Activated CD4-positive, alpha-beta T cell treated with anti-CD3 and anti-CD28 coated beads for 36 hours (primary cell): Measurements from ENCODE around the gene RGS11. TPM values are rescaled to one million over a fixed set of nuclear protein-coding genes. Genes with fewer than 3 reads are reported as not detected.

Experiments used
- ATAC-seq: fragments of 200-7000 bp; cut with Tn5 transposase; one replicate; pipeline ENCODE4 v1.10.0; 2021; ENCODE audit warnings: mild to moderate bottlenecking, moderate library complexity
- CTCF ChIA-PET: fragments of 350-600 bp; sonication (Branson Sonifier 250); formaldehyde crosslinking; loops from one replicate; lab custom pipeline; 2021; ENCODE audit warnings: antibody characterized with exemption; lab: Charles Lee
- POLR2A ChIA-PET: fragments of 350-600 bp; sonication (Branson Sonifier 250); formaldehyde crosslinking; loops from one replicate; lab custom pipeline; 2021; ENCODE audit warnings: antibody characterized with exemption, inconsistent platforms; lab: Charles Lee
- DNase-seq: peaks from one replicate; pipeline ENCODE4 v3.0.0-alpha.2; 2020
- H3K27ac Mint-ChIP-seq: one replicate; pipeline ENCODE4 v1.8.0; 2021; ENCODE audit warnings: mixed read lengths
- H3K27me3 Mint-ChIP-seq: one replicate; pipeline ENCODE4 v1.8.0; 2021; ENCODE audit warnings: mixed read lengths
- H3K36me3 Mint-ChIP-seq: one replicate; pipeline ENCODE4 v1.8.0; 2021; ENCODE audit warnings: low read depth, mixed read lengths
- H3K4me1 Mint-ChIP-seq: one replicate; pipeline ENCODE4 v1.8.0; 2021; ENCODE audit warnings: mixed read lengths
- H3K4me3 Mint-ChIP-seq: one replicate; pipeline ENCODE4 v1.8.0; 2021; ENCODE audit warnings: mild to moderate bottlenecking, moderate library complexity, mixed read lengths
- H3K9me3 Mint-ChIP-seq: one replicate; pipeline ENCODE4 v1.8.0; 2021; ENCODE audit warnings: low read depth, mixed read lengths
- intact Hi-C, 2 experiments: fragments of 100-400 bp; cut with DNase I in 1 of 2; cut with micrococcal nuclease in 1 of 2; formaldehyde crosslinking; loops; one replicate each; pipeline versions ENCODE4 v1.14.2 to v1.15.1; 2022 to 2024; cut with DNase I, micrococcal nuclease
- total RNA-seq, 2 experiments: library from RNA; stranded (reverse); gene quantifications; one replicate each; pipeline ENCODE4 v1.2.3, GENCODE V29; 2021

RGS11 gene
- total RNA-seq, 2 experiments from 2014 or later, result 0.11 to 0.12 TPM

GRCh38 chr16:254461-254860 is 21.3 kb downstream of the RGS11 start:
- no peak for DNase-seq
- intact Hi-C loops, result no loop called here
- ChIA-PET CTCF (interaction anchor here (1.6 to 2.9 kb wide), 2 partner anchors 19 to 108 kb away, joined by 4 to 16 read pairs; partner anchors contain the start of gene FAM234A), POLR2A (interaction anchor here (0.7 to 1.9 kb wide), 2 partner anchors 19 to 27 kb away, joined by 3 to 13 read pairs; partner anchors contain the start of gene FAM234A)
- Mint-ChIP-seq H3K4me3 (peak overlapping the region; percentile 15), H3K9me3 (no peaks in the 10 kb centered on the region), H3K36me3 (peaks cover 8% of the 10 kb centered on the region), H3K27ac (no peak overlapping the region), H3K4me1 (peaks cover 36% of the 10 kb centered on the region), H3K27me3 (no peaks in the 10 kb centered on the region)
- no peak for ATAC-seq

GRCh38 chr16:253833-254232 is 21.9 kb downstream of the RGS11 start:
- H3K9me3 Mint-ChIP-seq, result no peaks in the 10 kb centered on the region
- peaks cover 34% of the 10 kb centered on the region for H3K4me1 Mint-ChIP-seq
- ATAC-seq, result peak; percentile 70
- peaks cover 8% of the 10 kb centered on the region for H3K36me3 Mint-ChIP-seq
- POLR2A ChIA-PET, result interaction anchor here (1.9 kb wide), 1 partner anchor 19 kb away, joined by 13 read pairs; the partner anchor contains the start of gene FAM234A
- DNase-seq, result peak; percentile 47
- no peaks in the 10 kb centered on the region for H3K27me3 Mint-ChIP-seq
- intact Hi-C loops, result no loop called here
- H3K27ac Mint-ChIP-seq, result peak overlapping the region; percentile 47
- H3K4me3 Mint-ChIP-seq, result peak overlapping the region; percentile 28
- CTCF ChIA-PET, result interaction anchor here (1.6 to 2.9 kb wide), 2 partner anchors 19 to 108 kb away, joined by 4 to 16 read pairs; partner anchors contain the start of gene FAM234A

DNA sequence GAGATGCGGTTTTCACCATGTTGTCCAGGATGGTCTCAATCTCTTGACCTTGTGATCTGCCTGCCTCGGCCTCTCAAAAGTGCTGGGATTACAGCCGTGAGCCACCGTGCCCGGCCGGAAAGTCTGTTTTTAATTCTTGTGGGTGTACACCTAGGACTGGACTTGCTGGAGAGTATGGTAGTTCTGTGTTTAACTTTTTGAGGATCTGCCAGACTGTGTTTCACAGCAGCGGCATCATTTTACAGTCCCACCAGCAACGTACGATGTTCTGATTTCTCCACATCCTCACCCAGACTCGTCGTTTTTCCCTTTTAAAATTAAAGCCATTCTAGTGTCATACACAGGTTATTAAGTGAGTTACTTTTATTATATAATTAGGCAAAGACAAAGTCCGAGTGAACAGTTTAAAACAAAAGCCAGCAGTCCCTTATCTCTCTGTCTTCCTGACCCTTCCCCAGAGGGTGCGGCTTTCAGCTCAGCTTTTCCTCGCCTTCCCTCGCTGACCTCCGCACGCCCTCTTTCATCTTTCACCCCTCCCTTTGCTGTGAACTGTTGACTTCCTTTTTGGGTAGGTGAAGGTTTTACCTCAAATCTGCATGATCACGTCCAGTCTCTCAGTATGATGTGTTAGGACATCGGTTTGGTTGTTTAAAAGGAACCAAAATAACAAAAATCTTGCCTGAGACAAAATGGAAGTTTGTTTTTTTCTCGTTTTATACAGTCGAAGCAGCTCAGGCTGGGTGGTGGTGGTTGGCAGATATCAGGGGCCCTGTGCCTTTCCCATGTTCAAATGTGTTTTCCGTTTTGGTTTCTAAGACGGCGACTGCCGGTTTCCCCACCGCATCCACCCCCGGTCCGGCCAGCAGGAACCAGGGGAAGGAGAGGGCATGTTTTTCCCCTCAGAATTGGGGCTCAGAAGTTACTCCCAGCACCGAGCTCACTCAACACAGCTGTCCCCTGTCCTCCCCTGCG is 23.1 kb downstream of the RGS11 start:
- POLR2A ChIA-PET, result interaction anchor here (1.9 kb wide), 1 partner anchor 17 kb away, joined by 13 read pairs; the partner anchor contains the start of gene FAM234A

GRCh38 chr16:249431-249830 is 26.3 kb downstream of the RGS11 start:
- Mint-ChIP-seq H3K27ac (no peak overlapping the region), H3K4me3 (no peak overlapping the region), H3K36me3 (peaks cover 2% of the 10 kb centered on the region), H3K9me3 (no peaks in the 10 kb centered on the region), H3K4me1 (peaks cover 26% of the 10 kb centered on the region), H3K27me3 (no peaks in the 10 kb centered on the region)
- DNase-seq, result no peak
- ATAC-seq, result no peak
- ChIA-PET POLR2A (no interaction called here), CTCF (no interaction called here)
- intact Hi-C loops, result no loop called here

More for the DNA sequence above, 23.1 kb downstream of the RGS11 start:
- Mint-ChIP-seq H3K36me3 (peaks cover 8% of the 10 kb centered on the region), H3K27me3 (no peaks in the 10 kb centered on the region), H3K4me1 (peaks cover 34% of the 10 kb centered on the region), H3K27ac (peak overlapping the region; percentile 85), H3K4me3 (peak overlapping the region; percentile 56), H3K9me3 (no peaks in the 10 kb centered on the region)
- CTCF ChIA-PET, result interaction anchor here (0.7 to 2.9 kb wide), 5 partner anchors 17 to 1041 kb away, joined by 3 to 16 read pairs (median 3); partner anchors contain the start of gene FAM234A
- ATAC-seq, result peak; percentile 84
- DNase-seq, result peak; percentile 68
- intact Hi-C loops, result loop anchor here in 1 of 2 experiments (1.0 kb wide), 1 partner anchor 23 kb away; the partner anchor contains the start of gene LUC7L

- intact Hi-C loops, result no loop called here
- DNase-seq, result no peak
- peaks cover 1% of the 10 kb centered on the region for H3K36me3 Mint-ChIP-seq
- H3K4me1 Mint-ChIP-seq, result peaks cover 7% of the 10 kb centered on the region
- H3K4me3 Mint-ChIP-seq, result no peak overlapping the region
- POLR2A ChIA-PET, result no interaction called here
- no peak for ATAC-seq
- no peaks in the 10 kb centered on the region for H3K9me3 Mint-ChIP-seq
- no peaks in the 10 kb centered on the region for H3K27me3 Mint-ChIP-seq
- H3K27ac Mint-ChIP-seq, result no peak overlapping the region
- CTCF ChIA-PET, result no interaction called here
Measured at GRCh38 chr16:247027-247426, 28.7 kb downstream of the RGS11 start.

- ATAC-seq, result no peak
- POLR2A ChIA-PET, result no interaction called here
- Mint-ChIP-seq H3K9me3 (no peaks in the 10 kb centered on the region), H3K36me3 (peaks cover 1% of the 10 kb centered on the region), H3K4me1 (peaks cover 14% of the 10 kb centered on the region), H3K27ac (no peak overlapping the region), H3K4me3 (no peak overlapping the region), H3K27me3 (no peaks in the 10 kb centered on the region)
- DNase-seq, result no peak
- intact Hi-C loops, result no loop called here
- CTCF ChIA-PET, result interaction anchor here (0.5 to 1.5 kb wide), 2 partner anchors 9 to 159 kb away, joined by 3 to 4 read pairs; no protein-coding TSS in a partner anchor
Measured at GRCh38 chr16:245105-245504, 30.6 kb downstream of the RGS11 start.

DNA sequence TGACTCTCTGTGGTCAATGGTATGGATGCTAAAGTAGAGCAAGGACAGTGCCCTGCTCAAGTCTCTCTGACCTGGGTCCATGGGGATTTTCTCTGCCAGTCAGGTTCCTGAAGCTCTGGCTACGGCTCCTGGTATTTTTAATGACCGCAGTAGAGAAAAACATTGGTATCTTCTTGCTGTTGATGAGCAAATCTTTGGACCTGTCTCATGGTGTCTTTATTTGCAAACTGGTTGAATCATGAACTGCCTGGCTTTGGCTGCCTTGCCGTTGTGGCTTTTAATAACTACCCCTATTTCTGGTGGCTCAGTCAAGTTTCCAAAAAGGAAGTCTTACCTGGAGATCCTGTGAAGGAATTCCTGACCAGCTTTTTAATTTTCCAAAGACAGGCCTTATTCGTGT is 32.4 kb downstream of the RGS11 start:
- no peaks in the 10 kb centered on the region for H3K27me3 Mint-ChIP-seq
- peaks cover 19% of the 10 kb centered on the region for H3K4me1 Mint-ChIP-seq
- no peaks in the 10 kb centered on the region for H3K9me3 Mint-ChIP-seq
- ATAC-seq (no peak), DNase-seq (no peak)
- POLR2A ChIA-PET, result no interaction called here
- peaks cover 1% of the 10 kb centered on the region for H3K36me3 Mint-ChIP-seq
- CTCF ChIA-PET, result interaction anchor here (0.9 to 1.7 kb wide), 2 partner anchors 8 to 136 kb away, joined by 4 to 7 read pairs; no protein-coding TSS in a partner anchor
- intact Hi-C loops, result no loop called here
- no peak overlapping the region for H3K27ac Mint-ChIP-seq
- no peak overlapping the region for H3K4me3 Mint-ChIP-seq

DNA sequence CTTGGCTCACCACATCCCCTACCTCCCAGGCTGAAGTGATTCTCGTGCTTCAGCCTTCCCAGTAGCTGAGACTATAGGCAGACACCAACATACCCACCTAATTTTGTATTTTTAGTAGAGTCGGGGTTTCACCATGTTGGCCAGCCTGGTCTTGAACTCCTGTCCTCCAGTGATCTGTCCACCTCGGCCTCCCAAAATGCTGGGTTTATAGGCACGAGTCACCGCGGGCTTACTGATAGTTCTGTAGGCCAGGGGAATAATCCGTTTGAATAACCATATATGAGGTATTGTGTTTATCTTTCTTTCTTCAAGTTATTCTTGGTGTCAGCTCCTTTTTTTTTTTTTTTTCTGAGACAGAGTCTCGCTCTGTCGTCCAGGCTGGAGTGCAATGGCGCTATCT is 33.5 kb downstream of the RGS11 start:
- H3K4me3 Mint-ChIP-seq, result no peak overlapping the region
- ChIA-PET CTCF (no interaction called here), POLR2A (no interaction called here)
- no peaks in the 10 kb centered on the region for H3K27me3 Mint-ChIP-seq
- intact Hi-C loops, result no loop called here
- ATAC-seq (no peak), DNase-seq (no peak)
- no peaks in the 10 kb centered on the region for H3K9me3 Mint-ChIP-seq
- H3K27ac Mint-ChIP-seq, result no peak overlapping the region
- H3K36me3 Mint-ChIP-seq, result peaks cover 3% of the 10 kb centered on the region
- H3K4me1 Mint-ChIP-seq, result peaks cover 23% of the 10 kb centered on the region

- Mint-ChIP-seq H3K36me3 (peaks cover 6% of the 10 kb centered on the region), H3K27me3 (no peaks in the 10 kb centered on the region), H3K4me3 (no peak overlapping the region), H3K27ac (no peak overlapping the region), H3K4me1 (peaks cover 27% of the 10 kb centered on the region), H3K9me3 (no peaks in the 10 kb centered on the region)
- intact Hi-C loops, result no loop called here
- no peak for DNase-seq
- ChIA-PET CTCF (interaction anchor here (0.7 to 1.3 kb wide), 3 partner anchors 10 to 16 kb away, joined by 3 to 5 read pairs (median 3); no protein-coding TSS in a partner anchor), POLR2A (interaction anchor here (0.6 kb wide), 2 partner anchors 13 to 1377 kb away, joined by 3 to 4 read pairs; no protein-coding TSS in a partner anchor)
- no peak for ATAC-seq
Measured at GRCh38 chr16:240559-240958, 35.2 kb downstream of the RGS11 start.

- Mint-ChIP-seq H3K27ac (no peak overlapping the region), H3K27me3 (no peaks in the 10 kb centered on the region), H3K9me3 (no peaks in the 10 kb centered on the region), H3K4me1 (peaks cover 33% of the 10 kb centered on the region), H3K36me3 (peaks cover 6% of the 10 kb centered on the region), H3K4me3 (no peak overlapping the region)
- POLR2A ChIA-PET, result interaction anchor here (0.6 kb wide), 2 partner anchors 12 to 1378 kb away, joined by 3 to 4 read pairs; no protein-coding TSS in a partner anchor
- CTCF ChIA-PET, result interaction anchor here (1.2 to 1.3 kb wide), 2 partner anchors 12 to 16 kb away, joined by 3 to 5 read pairs; no protein-coding TSS in a partner anchor
- DNase-seq (no peak), ATAC-seq (no peak)
- intact Hi-C loops, result no loop called here
Measured at GRCh38 chr16:239948-240277, 35.8 kb downstream of the RGS11 start.
